HG03045 (cell line): Measurements from ENCODE around the gene CADM1.

ENCODE experiments used
- ATAC-seq: cut with Tn5 transposase; IDR thresholded peaks from one replicate; pipeline ENCODE4 v1.9.1; 2021; ENCODE audit warnings: mild to moderate bottlenecking, moderate library complexity; ENCODE audit not compliant: unreplicated experiment

CADM1 gene

GRCh38 chr11:115363426-115363825 is 140.8 kb downstream of the CADM1 start:
- ATAC-seq, result no peak

- no peak for ATAC-seq
Measured at GRCh38 chr11:115362997-115363396, 141.2 kb downstream of the CADM1 start.

- no peak for ATAC-seq
Measured at GRCh38 chr11:115361025-115361424, 143.2 kb downstream of the CADM1 start.

GRCh38 chr11:115360186-115360824 is 143.9 kb downstream of the CADM1 start:
- no peak for ATAC-seq

GRCh38 chr11:115357066-115357465 is 147.1 kb downstream of the CADM1 start:
- ATAC-seq, result no peak

GRCh38 chr11:115352805-115353485 is 151.3 kb downstream of the CADM1 start:
- no peak for ATAC-seq

- no peak for ATAC-seq
Measured at GRCh38 chr11:115349335-115350017, 154.7 kb downstream of the CADM1 start.

- ATAC-seq, result no peak
Measured at GRCh38 chr11:115348416-115348815, 155.8 kb downstream of the CADM1 start.

GRCh38 chr11:115347106-115347505 is 157.1 kb downstream of the CADM1 start:
- no peak for ATAC-seq

GRCh38 chr11:115345840-115346239 is 158.4 kb downstream of the CADM1 start:
- ATAC-seq, result no peak

- no peak for ATAC-seq
Measured at GRCh38 chr11:115345361-115345760, 158.9 kb downstream of the CADM1 start.

- ATAC-seq, result no peak
Measured at GRCh38 chr11:115344846-115345245, 159.4 kb downstream of the CADM1 start.

GRCh38 chr11:115342142-115342541 is 162.1 kb downstream of the CADM1 start:
- ATAC-seq, result no peak

GRCh38 chr11:115340874-115341273 is 163.3 kb downstream of the CADM1 start:
- no peak for ATAC-seq

- no peak for ATAC-seq
Measured at GRCh38 chr11:115338476-115338875, 165.7 kb downstream of the CADM1 start.

- no peak for ATAC-seq
Measured at GRCh38 chr11:115334932-115335788, 169.1 kb downstream of the CADM1 start.

- no peak for ATAC-seq
Measured at GRCh38 chr11:115333949-115334348, 170.3 kb downstream of the CADM1 start.

- ATAC-seq, result no peak
Measured at GRCh38 chr11:115333121-115333520, 171.1 kb downstream of the CADM1 start.

GRCh38 chr11:115330684-115331482 is 173.3 kb downstream of the CADM1 start:
- ATAC-seq, result no peak

GRCh38 chr11:115326526-115326925 is 177.7 kb downstream of the CADM1 start:
- ATAC-seq, result no peak
